Mammary epithelial cell (primary cell): ENCODE results near the gene CELF5.

Experiments
- CTCF ChIP-seq, 2 donors: IDR thresholded peaks in 1 of 2; conservative IDR thresholded peaks in 1 of 2; 2 replicates each; pipeline ENCODE4 v1.5.1; 2011 to 2012; ENCODE audit warnings: inconsistent platforms in 2 of 2, low read length in 2 of 2, mild to moderate bottlenecking in 2 of 2, control low read depth in 1 of 2, low read depth in 1 of 2; ENCODE audit not compliant: insufficient read depth in 1 of 2; ENCODE audit errors: extremely low read depth in 1 of 2
- EZH2 ChIP-seq: IDR thresholded peaks from 2 replicates; pipeline ENCODE4 v1.6.1; 2012; ENCODE audit warnings: low read length, inconsistent platforms, borderline replicate concordance

GRCh38 chr19:3274245-3274941 lies 49.9 kb downstream of the CELF5 start:
- TF ChIP-seq CTCF (conservative IDR thresholded peaks at IDR 0.05 in 1 of 2, IDR thresholded peaks at IDR 0.05 in 1 of 2; ENCODE audit: extremely low read depth in 1 of 2, insufficient read depth in 1 of 2, low read depth in 1 of 2, low read length in 2 of 2) (no peak), EZH2 (no peak)
